A172 (cell line): Measurements from ENCODE around the gene SPTLC1. TPM values are rescaled to one million over a fixed set of nuclear protein-coding genes. Genes with fewer than 3 reads are reported as not detected.
"Not testable (repeated sequence)": the region's sequence is repeated elsewhere in the genome, so short reads cannot be mapped to it uniquely, and the experiment has no call there.

Experiments
- DNase-seq: peaks from one replicate; pipeline ENCODE4 v3.0.0-alpha.2; 2015; ENCODE audit warnings: low spot score
- total RNA-seq: library from RNA; depleted of rRNA; stranded (reverse); fragments of >200 nt; shearing (Covaris generic); gene quantifications from 2 replicates; pipeline ENCODE4 v1.2.3, GENCODE V29; 2014

The SPTLC1 gene
- total RNA-seq, 1 experiment from 2014 or later = 175 TPM

GRCh38 chr9:92140754-92141143, 25.5 kb upstream of the SPTLC1 start:
- DNase-seq = no peak

- DNase-seq = peak; percentile 59
These were observed 25.0 kb upstream of the SPTLC1 start for GRCh38 chr9:92140074-92140753.

- peak; percentile 43 for DNase-seq
These were observed 23.8 kb upstream of the SPTLC1 start for GRCh38 chr9:92138960-92139540.

- peak; percentile 59 for DNase-seq
These were observed 23.1 kb upstream of the SPTLC1 start for GRCh38 chr9:92138157-92138959.

GRCh38 chr9:92136184-92136858, 21.1 kb upstream of the SPTLC1 start:
- DNase-seq = no peak

GRCh38 chr9:92135576-92135975, 20.4 kb upstream of the SPTLC1 start:
- DNase-seq = no peak

- DNase-seq = peak; percentile 82
These were observed 18.9 kb upstream of the SPTLC1 start for GRCh38 chr9:92133949-92134604.

GRCh38 chr9:92132913-92133312, 17.7 kb upstream of the SPTLC1 start:
- not testable (repeated sequence) for DNase-seq

GRCh38 chr9:92132501-92132900, 17.3 kb upstream of the SPTLC1 start:
- DNase-seq = no peak

GRCh38 chr9:92122800-92123199, 7.6 kb upstream of the SPTLC1 start:
- DNase-seq = no peak

GRCh38 chr9:92122061-92122460, 6.8 kb upstream of the SPTLC1 start:
- DNase-seq = no peak

- no peak for DNase-seq
These were observed 6.1 kb upstream of the SPTLC1 start for GRCh38 chr9:92121265-92121664.

- DNase-seq = no peak
These were observed 4.9 kb upstream of the SPTLC1 start for GRCh38 chr9:92120138-92120537.

- no peak for DNase-seq
These were observed 4.4 kb upstream of the SPTLC1 start for GRCh38 chr9:92119586-92119985.

- no peak for DNase-seq
These were observed 7.1 kb downstream of the SPTLC1 start for GRCh38 chr9:92108122-92108521.

- not testable (repeated sequence) for DNase-seq
These were observed 9.6 kb downstream of the SPTLC1 start for GRCh38 chr9:92105446-92106225.

GRCh38 chr9:92103601-92104000, 11.6 kb downstream of the SPTLC1 start:
- not testable (repeated sequence) for DNase-seq

- peak; percentile 93 for DNase-seq
These were observed 14.8 kb downstream of the SPTLC1 start for GRCh38 chr9:92100237-92100911.

GRCh38 chr9:92098638-92099037, 16.6 kb downstream of the SPTLC1 start:
- DNase-seq = no peak

- DNase-seq = peak; percentile 94
These were observed 17.2 kb downstream of the SPTLC1 start for GRCh38 chr9:92097997-92098482.
